Retina (tissue), 1 donor: Measurements from ENCODE around the gene PRDM8.
"Not testable (repeated sequence)": the region's sequence is repeated elsewhere in the genome, so short reads cannot be mapped to it uniquely, and the experiment has no call there.

Experiments used
- DNase-seq: peaks from one replicate; pipeline ENCODE4 v3.0.0-alpha.2; 2016

PRDM8 gene

DNA sequence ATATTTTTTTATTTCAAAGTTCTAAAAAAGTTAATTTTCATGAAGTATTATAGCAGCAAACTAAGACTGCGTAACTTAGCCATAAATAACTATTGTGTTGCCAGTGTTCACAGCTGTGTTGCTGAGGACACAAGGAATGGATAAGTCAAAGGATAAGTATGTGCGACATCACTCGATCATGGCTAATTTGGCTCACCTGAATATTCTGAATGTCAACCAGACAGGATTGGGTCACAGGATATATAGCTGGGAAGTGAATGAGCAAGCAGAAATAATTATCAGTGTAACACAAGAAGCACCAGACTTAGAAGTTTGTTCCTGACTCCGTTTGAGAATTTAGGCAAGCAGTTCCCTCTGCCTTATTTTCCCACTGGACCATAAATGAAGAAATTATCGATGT lies 33.9 kb downstream of the PRDM8 start:
- DNase-seq = no peak

DNA sequence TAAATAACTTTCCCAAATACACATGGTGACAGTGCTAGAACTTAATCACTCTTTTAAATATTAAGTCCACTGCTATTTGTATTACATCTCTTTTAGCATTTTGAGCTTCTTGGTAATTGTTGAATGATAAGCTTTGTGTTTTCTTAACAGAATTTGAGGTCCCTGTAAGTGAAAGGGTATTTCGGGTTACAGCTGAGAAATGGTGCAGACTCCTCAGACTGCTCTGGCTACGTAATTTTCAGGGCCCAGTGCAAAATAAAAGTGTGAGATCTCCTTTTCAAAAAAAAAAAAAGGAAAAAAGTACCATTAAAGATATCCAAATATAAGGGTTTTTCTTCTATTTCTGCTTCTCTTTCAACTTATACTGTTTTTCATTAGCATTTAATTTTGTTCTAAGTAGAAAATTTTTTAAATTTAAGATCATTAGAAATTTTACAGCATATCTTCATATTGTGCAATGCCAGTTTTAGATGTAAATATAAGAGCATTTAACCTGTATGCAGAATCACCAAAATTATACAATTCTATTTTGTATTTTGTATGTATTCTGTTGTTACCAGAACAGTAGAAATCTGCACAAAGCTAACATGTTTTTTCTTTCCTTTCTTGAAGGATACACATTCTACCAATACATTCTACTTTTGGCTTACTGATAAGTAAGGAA lies 35.5 kb downstream of the PRDM8 start:
- DNase-seq = no peak

DNA sequence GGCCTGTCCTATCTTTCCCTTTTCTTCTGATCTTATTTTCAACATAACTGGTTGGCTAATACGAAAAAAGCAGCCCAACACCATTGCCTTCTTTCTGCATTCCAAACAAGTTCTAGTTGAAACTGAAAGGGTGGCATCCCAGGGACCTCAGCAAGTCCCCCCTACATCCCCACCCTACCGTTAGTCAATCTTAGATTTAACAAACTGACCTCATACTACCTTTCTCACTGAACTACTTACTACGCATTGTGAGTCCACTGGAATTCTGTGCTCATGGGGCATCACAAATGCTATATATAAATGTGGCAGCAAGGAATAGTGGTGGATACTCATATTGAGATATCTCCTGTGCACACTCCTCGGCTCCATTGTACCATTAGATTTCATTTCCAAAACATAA lies 36.1 kb downstream of the PRDM8 start:
- DNase-seq = no peak

DNA sequence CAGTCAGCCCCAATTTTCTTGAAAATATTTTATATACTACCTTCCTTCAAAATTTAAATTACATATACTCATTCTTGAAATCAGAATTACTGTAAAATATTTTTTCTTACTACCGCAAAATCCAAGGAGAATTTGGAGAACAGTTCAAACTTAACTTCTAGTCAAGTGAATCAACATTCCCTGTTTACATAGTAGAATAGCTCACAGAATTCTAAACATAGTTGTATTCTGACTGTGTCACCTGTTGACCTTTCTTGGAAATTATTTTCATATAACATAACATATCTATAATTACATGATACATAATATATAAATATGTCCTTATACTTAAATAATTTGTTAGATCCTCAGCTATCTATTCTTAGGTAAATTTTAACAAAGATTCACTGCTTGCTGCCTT lies 38.1 kb downstream of the PRDM8 start:
- no peak for DNase-seq

DNA sequence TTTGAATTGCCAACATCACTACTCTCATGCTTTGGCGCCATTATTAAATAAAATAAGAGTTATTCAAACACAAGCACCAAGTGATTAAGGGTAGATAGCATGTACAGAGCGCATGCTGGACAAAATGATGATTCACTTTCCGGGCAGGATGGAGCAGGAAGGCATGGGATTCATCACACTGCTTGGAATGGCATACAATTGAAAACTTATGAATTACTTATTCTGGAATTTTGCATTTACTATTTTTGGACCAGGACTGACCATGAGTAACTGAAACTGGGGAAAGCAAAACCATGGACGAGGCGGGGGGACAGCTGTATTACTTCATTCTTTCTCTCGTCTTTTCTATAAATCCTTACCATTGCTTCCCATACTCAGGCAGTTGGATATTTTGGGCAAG lies 40.7 kb downstream of the PRDM8 start:
- DNase-seq = no peak

DNA sequence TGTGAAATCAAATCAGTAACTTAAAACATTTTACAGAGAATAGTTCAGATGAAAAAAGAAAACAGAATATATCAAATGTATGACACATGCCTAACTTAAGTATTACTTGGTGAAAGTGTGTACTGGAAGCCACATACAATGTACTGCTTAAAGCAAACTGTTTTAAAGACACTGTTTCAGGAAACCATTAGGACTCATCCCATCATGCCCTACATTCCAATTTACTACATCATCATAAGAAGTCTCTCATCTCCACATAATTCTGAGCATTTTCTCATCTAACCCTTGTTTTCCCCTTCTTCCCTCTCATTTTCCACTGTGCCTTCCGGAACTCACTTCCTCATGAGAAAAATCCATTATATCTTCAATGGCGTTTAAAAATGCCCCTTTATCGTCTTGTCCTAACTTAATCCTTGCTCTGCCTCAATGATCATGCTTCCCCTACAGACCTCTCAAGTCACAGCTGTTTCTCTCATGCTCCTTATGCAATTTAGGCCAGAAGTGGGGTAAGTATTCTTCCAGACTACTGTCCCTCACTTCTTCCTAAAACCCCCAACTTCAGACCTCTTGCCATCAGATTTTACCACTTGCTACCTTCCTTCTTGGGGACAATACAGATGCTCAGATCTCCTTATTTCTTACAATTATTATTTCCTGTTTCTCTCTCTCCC lies 42.3 kb downstream of the PRDM8 start:
- no peak for DNase-seq

DNA sequence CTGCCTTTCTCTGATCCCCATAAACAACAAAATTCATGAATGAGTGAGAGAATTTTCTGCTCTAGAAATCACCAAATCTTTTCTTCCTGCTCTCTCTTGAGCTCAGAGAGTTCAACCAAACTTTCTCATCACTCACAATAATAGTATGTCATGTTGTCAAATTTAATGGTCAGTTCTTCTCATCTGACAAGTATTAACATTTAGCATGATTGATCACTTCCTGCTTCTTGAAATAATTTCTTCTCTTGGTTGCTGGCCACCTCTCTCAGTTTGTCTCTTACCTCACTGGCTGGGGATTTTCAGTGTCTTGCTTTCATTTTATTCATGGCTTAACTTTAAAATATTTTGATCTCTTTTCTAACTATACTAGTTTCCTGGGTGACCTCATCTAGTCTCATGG lies 43.7 kb downstream of the PRDM8 start:
- no peak for DNase-seq

DNA sequence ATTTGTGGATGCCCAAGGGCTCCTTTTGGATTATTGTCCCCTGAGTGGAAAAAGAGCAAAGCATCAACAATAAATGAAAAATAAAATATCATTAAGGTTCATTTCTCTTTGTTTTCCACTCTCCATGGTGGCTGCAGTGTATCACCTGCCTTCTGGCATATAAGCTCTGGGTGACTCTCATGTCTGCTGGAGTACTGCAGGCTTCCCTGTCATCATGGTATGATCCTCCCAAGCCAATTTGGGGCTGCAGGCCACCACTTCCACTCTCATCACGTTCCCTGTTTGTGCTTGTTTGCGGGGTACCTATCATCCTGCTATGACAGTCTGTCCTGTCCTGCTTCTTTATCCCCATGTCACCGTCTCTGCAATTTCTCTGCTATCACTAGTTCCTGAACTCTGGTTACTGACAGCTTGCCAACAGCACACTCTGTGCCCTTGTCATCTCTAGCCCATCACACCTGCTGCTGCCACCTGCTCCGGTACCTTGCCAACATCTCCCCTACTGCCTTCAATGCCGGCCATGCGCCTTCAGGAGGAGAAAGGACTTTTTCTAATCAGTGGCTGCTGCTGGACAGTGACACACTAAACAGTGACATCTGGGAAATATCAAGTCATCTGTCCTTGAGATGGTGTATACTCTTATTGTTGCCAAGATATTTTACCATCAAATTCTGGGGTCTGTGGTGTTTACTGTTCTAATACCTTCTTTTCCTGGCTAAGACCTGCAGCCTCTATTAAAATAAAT lies 46.1 kb downstream of the PRDM8 start:
- DNase-seq = no peak

DNA sequence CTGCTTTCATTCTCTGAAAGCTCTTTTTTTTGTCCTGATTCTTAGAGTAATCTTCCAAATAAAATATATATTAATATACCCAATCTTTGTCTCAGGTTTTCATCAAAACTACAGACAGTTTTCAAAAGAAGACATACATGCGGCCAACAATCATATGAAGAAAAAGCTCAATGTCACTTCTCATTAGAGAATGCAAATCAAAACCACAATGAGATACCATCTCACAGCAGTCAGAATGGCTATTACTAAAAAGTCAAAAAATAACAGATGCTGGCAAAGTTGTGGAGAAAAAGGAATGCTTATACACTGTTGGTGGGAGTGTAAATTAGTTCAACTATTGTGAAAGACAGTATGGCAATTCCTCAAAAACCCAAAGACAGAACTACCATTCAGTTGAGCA lies 50.2 kb downstream of the PRDM8 start:
- not testable (repeated sequence) for DNase-seq

DNA sequence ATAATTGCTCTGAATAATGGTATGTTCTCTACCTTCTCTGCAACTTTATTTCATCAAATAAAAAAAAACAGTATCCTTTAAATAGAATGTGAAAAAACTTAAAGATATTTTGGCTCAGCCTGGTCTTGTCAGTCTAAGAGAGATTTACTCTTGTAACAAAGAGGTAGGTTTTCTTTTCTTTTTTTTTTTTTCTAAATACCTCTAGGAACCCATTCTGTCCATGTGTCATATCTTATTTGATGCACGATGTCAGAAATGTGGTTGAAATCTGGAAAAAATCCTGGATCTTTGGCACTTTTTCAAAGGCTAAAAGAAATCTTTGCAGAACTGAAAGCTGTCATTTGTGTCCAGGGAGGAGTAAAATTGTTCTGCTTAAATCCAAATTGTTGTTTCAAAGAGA lies 51.8 kb downstream of the PRDM8 start:
- no peak for DNase-seq

DNA sequence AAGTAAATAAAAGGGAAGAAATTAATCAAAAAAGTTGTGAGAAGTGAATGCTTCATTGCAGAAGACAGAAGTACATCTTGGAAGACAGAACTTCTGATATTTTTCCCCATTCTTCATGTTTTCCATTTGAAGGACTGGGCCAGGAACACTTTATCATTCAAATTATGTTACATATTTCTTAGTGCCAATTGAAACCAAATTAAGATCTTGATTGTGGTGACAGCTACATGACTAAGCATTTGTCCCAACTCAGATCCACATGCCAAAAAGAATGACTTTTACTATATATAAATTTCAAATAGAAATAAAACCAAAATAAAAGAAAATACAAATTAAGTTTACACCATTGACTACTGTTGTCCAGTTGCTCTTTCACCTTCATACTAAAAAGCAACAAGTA lies 55.1 kb downstream of the PRDM8 start:
- DNase-seq = no peak

DNA sequence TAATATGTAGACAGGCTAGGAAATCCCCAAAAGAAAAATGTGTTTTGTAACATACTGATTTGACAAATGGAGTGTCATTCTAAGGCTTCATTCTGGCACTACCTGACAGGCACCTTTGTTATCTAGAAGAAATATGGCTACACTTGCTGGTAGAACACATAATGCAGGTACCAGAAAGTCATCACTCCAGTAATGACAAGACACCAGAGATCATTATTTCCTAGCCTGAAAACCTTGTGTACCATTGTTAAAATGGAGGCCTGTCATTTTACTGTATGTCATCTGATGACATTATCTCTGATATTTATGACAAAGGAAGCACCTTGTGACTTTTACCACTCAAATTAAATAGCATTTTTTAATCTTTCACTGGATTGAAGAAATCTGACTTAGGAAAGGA lies 55.6 kb downstream of the PRDM8 start:
- no peak for DNase-seq

DNA sequence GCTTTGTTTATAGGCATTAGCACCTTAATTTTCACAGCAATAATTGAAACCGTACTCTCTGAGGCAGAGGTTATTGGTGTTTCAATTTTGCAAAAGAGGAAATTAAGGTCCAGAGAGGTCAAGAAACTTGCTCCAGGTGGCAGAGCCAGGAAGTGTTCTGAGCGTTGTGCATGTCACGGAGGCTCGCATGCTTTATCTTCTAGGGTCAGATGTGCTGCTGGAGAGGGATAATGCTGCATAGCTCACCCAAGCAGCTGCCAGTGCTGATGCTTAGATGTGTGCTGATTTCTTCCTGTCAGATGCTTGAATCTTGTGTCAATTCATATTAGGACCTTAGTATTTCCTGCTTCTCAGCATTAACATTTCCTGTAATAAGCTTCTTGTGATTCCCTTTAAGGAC lies 56.2 kb downstream of the PRDM8 start:
- no peak for DNase-seq
